SK-N-SH (cell line): ENCODE data around the gene COLEC11. TPM values are rescaled to one million over a fixed set of nuclear protein-coding genes. Genes with fewer than 3 reads are reported as not detected.

Experiments used
- CTCF ChIA-PET: fragments of 300-600, 350-600 bp; formaldehyde crosslinking; extraction: SDS; loops from one replicate; lab custom pipeline; 2021; lab: Yijun Ruan, JAX
- POLR2A ChIA-PET: fragments of 350-600 bp; sonication (Branson Sonifier 250); formaldehyde crosslinking; extraction: SDS; loops from one replicate; lab custom pipeline; 2020; ENCODE audit warnings: antibody characterized with exemption, inconsistent platforms; lab: Yijun Ruan, JAX
- DNase-seq: peaks from one replicate; pipeline ENCODE4 v3.0.0; 2012
- H2AFZ ChIP-seq: fragments of 200-600 bp; sonication (generic); 2 replicates; pipeline ENCODE4 v1.8.1; 2016; ENCODE audit warnings: antibody characterized with exemption, mild to moderate bottlenecking, low read depth
- H3F3A ChIP-seq: fragments of 200-600 bp; sonication (generic); replicated peaks from 2 replicates; pipeline ENCODE3; 2016; ENCODE audit warnings: antibody characterized with exemption, mild to moderate bottlenecking; ENCODE audit not compliant: insufficient read depth
- H3K27ac ChIP-seq, 2 experiments: fragments of 200-500 bp in 1 of 2; fragments of 200-600 bp in 1 of 2; sonication (Bioruptor generic) in 1 of 2; sonication (generic), shearing (Covaris generic) in 1 of 2; 2 replicates each; pipeline versions ENCODE4 v1.5.1 to v1.6.1; 2014 to 2016; ENCODE audit warnings: low read depth in 2 of 2, inconsistent platforms in 1 of 2, low read length in 1 of 2, mild to moderate bottlenecking in 1 of 2, mixed read lengths in 1 of 2
- H3K27me3 ChIP-seq: fragments of 200-600 bp; sonication (generic), shearing (Covaris generic); 2 replicates; pipeline ENCODE4 v1.6.1; 2016; ENCODE audit warnings: mixed run types; ENCODE audit not compliant: insufficient read depth
- H3K36me3 ChIP-seq, 2 experiments: fragments of 200-500 bp in 1 of 2; fragments of 200-600 bp in 1 of 2; sonication (Bioruptor generic) in 1 of 2; sonication (generic) in 1 of 2; replicated peaks in 1 of 2; 2 replicates each; pipeline versions ENCODE3 to v1.5.1; 2014 to 2016; ENCODE audit warnings: low read length in 1 of 2, mild to moderate bottlenecking in 1 of 2; ENCODE audit not compliant: insufficient read depth in 2 of 2, control insufficient read depth in 1 of 2
- H3K4me1 ChIP-seq, 2 experiments: fragments of 200-500 bp in 1 of 2; fragments of 200-600 bp in 1 of 2; sonication (Bioruptor generic) in 1 of 2; sonication (generic), shearing (Covaris generic) in 1 of 2; 2 replicates each; pipeline versions ENCODE4 v1.5.1 to v1.6.1; 2014 to 2016; ENCODE audit warnings: low read depth in 1 of 2, low read length in 1 of 2, mixed run types in 1 of 2; ENCODE audit not compliant: insufficient read depth in 2 of 2, control insufficient read depth in 1 of 2
- H3K4me2 ChIP-seq: fragments of 200-600 bp; sonication (generic), shearing (Covaris generic); 2 replicates; pipeline ENCODE4 v1.6.1; 2017; ENCODE audit warnings: mixed run types
- H3K4me3 ChIP-seq, 2 experiments: fragments of 200-500 bp in 1 of 2; fragments of 200-600 bp in 1 of 2; sonication (Bioruptor generic) in 1 of 2; sonication (generic), shearing (Covaris generic) in 1 of 2; 2 replicates each; pipeline versions ENCODE4 v1.5.1 to v1.8.1; 2014 to 2016; ENCODE audit warnings: low read depth in 2 of 2, inconsistent platforms in 1 of 2, low read length in 1 of 2, mild to moderate bottlenecking in 1 of 2, mixed read lengths in 1 of 2, moderate library complexity in 1 of 2
- H3K79me2 ChIP-seq: fragments of 200-600 bp; sonication (generic); 2 replicates; pipeline ENCODE4 v1.8.1; 2017; ENCODE audit warnings: mild to moderate bottlenecking; ENCODE audit not compliant: insufficient read depth
- H3K9ac ChIP-seq: fragments of 200-600 bp; sonication (generic); 2 replicates; pipeline ENCODE4 v1.6.1; 2017; ENCODE audit warnings: mixed run types
- H3K9me2 ChIP-seq: fragments of 200-600 bp; sonication (generic); 2 replicates; pipeline ENCODE4 v1.6.1; 2017; ENCODE audit warnings: mixed run types
- H3K9me3 ChIP-seq: fragments of 200-600 bp; sonication (generic); 2 replicates; pipeline ENCODE4 v1.6.1; 2017; ENCODE audit warnings: mixed run types, mild to moderate bottlenecking, moderate library complexity
- H4K20me1 ChIP-seq: fragments of 200-600 bp; sonication (generic); 2 replicates; pipeline ENCODE4 v1.6.1; 2017; ENCODE audit warnings: mild to moderate bottlenecking, mixed run types; ENCODE audit not compliant: insufficient read depth
- CHD2 ChIP-seq: fragments of 150-350 bp; IDR thresholded peaks from 2 replicates; pipeline ENCODE4 v1.6.1; 2018; ENCODE audit warnings: low read length; ENCODE audit not compliant: partially characterized antibody
- ELF1 ChIP-seq: IDR thresholded peaks from 2 replicates; pipeline ENCODE4 v1.4.0; 2012
- EP300 ChIP-seq, 2 experiments: IDR thresholded peaks; 2 replicates each; pipeline versions ENCODE4 v1.4.0 to v1.6.1; 2012; ENCODE audit warnings: borderline replicate concordance in 1 of 2, low read depth in 1 of 2, low read length in 1 of 2
- FOSL2 ChIP-seq: IDR thresholded peaks from 2 replicates; pipeline ENCODE4 v1.4.0; 2012; ENCODE audit warnings: low read depth, mild to moderate bottlenecking, moderate library complexity, borderline replicate concordance
- FOXM1 ChIP-seq: IDR thresholded peaks from 2 replicates; pipeline ENCODE4 v1.4.0; 2012; ENCODE audit warnings: low read depth, mild to moderate bottlenecking
- JUND ChIP-seq: IDR thresholded peaks from 2 replicates; pipeline ENCODE4 v1.4.0; 2012
- MXI1 ChIP-seq: IDR thresholded peaks from 2 replicates; pipeline ENCODE4 v1.6.1; 2012; ENCODE audit warnings: mild to moderate bottlenecking, low read depth, low read length, improper control_type of control experiment
- NFIC ChIP-seq: IDR thresholded peaks from 2 replicates; pipeline ENCODE4 v1.4.0; 2012; ENCODE audit warnings: borderline replicate concordance
- PBX3 ChIP-seq: IDR thresholded peaks from 2 replicates; pipeline ENCODE4; 2012
- POLR2AphosphoS5 ChIP-seq: IDR thresholded peaks from 2 replicates; pipeline ENCODE4 v1.6.1; 2012; ENCODE audit warnings: low read depth, low read length
- RAD21 ChIP-seq: IDR thresholded peaks from 2 replicates; pipeline ENCODE4 v1.6.1; 2012; ENCODE audit warnings: mild to moderate bottlenecking, low read length
- RCOR1 ChIP-seq: fragments of 150-350 bp; IDR thresholded peaks from 2 replicates; pipeline ENCODE4 v1.6.1; 2017; ENCODE audit warnings: antibody characterized with exemption, low read length
- SMC3 ChIP-seq: IDR thresholded peaks from 2 replicates; pipeline ENCODE4 v1.6.1; 2012; ENCODE audit warnings: low read depth, low read length, improper control_type of control experiment
- TEAD4 ChIP-seq: IDR thresholded peaks from 2 replicates; pipeline ENCODE4 v1.4.0; 2012; ENCODE audit warnings: mild to moderate bottlenecking, borderline replicate concordance; ENCODE audit not compliant: insufficient read depth
- ZBTB33 ChIP-seq: IDR thresholded peaks from 2 replicates; pipeline ENCODE4 v1.4.0; 2012; ENCODE audit warnings: low read depth, borderline replicate concordance
- WGBS: methylation state at CpG from one replicate; pipeline ENCODE4 v1.1.6; 2017; ENCODE audit warnings: low lambda C conversion rate; 5-methylcytosine and 5-hydroxymethylcytosine counted together
- polyA plus RNA-seq, 3 experiments: library from polyadenylated mRNA; depleted of rRNA; stranded (reverse); fragments of >200 nt; gene quantifications; 2 replicates each; pipeline ENCODE4 v1.2.3, GENCODE V29; 2012
- TF ChIP-seq, protein P1 (sequence below): IDR thresholded peaks from 2 replicates; pipeline ENCODE4 v1.4.0; 2012; ENCODE audit warnings: low read depth, borderline replicate concordance

COLEC11 gene
- polyA plus RNA-seq, 1 of the 3 experiments (the other 2 are of a cell fraction), result 8.7 TPM

- H3K79me2 ChIP-seq, result no peaks in the 10 kb centered on the region
- peaks cover 0 to 27% of the 10 kb centered on the region in 2 experiments; a peak in 2 of 4 replicates for H3K4me1 ChIP-seq
- POLR2A ChIA-PET, result interaction anchor here (1.1 kb wide), 1 partner anchor 70 kb away, joined by 3 read pairs; no protein-coding TSS in a partner anchor
- CTCF ChIA-PET, result interaction anchor here (0.8 to 4.3 kb wide), 13 partner anchors 8 to 1798 kb away, joined by 3 to 43 read pairs (median 6); partner anchors contain the start of genes COLEC11, RNASEH1 and RPS7
- no peak overlapping the region for H3K9ac ChIP-seq
- H2AFZ ChIP-seq, result no peak overlapping the region
- no peak for TF ChIP-seq TEAD4
- no peak for TF ChIP-seq ELF1
- TF ChIP-seq POLR2AphosphoS5, result no peak
- TF ChIP-seq SMC3, result no peak
- TF ChIP-seq ZBTB33, result no peak
- TF ChIP-seq FOXM1, result no peak
- TF ChIP-seq JUND, result no peak
- TF ChIP-seq CHD2, result no peak
- no peak for TF ChIP-seq PBX3
- TF ChIP-seq EP300 (IDR thresholded peaks at IDR 0.05; ENCODE audit: borderline replicate concordance in 1 of 2, low read depth in 1 of 2, low read length in 1 of 2), result no peak
- no peak for TF ChIP-seq MXI1
- TF ChIP-seq, protein P1, sequence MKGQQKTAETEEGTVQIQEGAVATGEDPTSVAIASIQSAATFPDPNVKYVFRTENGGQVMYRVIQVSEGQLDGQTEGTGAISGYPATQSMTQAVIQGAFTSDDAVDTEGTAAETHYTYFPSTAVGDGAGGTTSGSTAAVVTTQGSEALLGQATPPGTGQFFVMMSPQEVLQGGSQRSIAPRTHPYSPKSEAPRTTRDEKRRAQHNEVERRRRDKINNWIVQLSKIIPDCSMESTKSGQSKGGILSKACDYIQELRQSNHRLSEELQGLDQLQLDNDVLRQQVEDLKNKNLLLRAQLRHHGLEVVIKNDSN, result no peak
- TF ChIP-seq RCOR1, result no peak
- no peak for TF ChIP-seq RAD21
- no peak for TF ChIP-seq NFIC
- no peak for TF ChIP-seq FOSL2
- H3F3A ChIP-seq, result no peaks in the 10 kb centered on the region
- H3K36me3 ChIP-seq, result no peaks in the 10 kb centered on the region
- H3K9me2 ChIP-seq, result no peaks in the 10 kb centered on the region
- H3K4me3 ChIP-seq, result no peak overlapping the region
- H3K4me2 ChIP-seq, result no peak overlapping the region
- DNase-seq, result no peak
- 71% methylated on average over 9 of the region's 9 CpGs for WGBS
- H3K27me3 ChIP-seq, result no peaks in the 10 kb centered on the region
- no peaks in the 10 kb centered on the region for H3K9me3 ChIP-seq
- no peak overlapping the region for H3K27ac ChIP-seq
- H4K20me1 ChIP-seq, result no peaks in the 10 kb centered on the region
Measured at GRCh38 chr2:3652896-3653625, 58.1 kb downstream of the COLEC11 start.
